Right renal cortex interstitium (tissue), 3 donors: ENCODE results near the gene ZFP64. TPM values are rescaled to one million over a fixed set of nuclear protein-coding genes. Genes with fewer than 3 reads are reported as not detected.
A peak's percentile ranks its signal among the peaks of the same experiment; 100 is the strongest.
"Not testable (repeated sequence)": the region's sequence is repeated elsewhere in the genome, so short reads cannot be mapped to it uniquely, and the experiment has no call there.

ENCODE experiments used
- DNase-seq, 3 donors: peaks; one replicate each; pipeline ENCODE4 v3.0.0-alpha.2; 2013; ENCODE audit warnings: low read depth in 3 of 3, low spot score in 2 of 3
- polyA plus RNA-seq, 3 donors: library from polyadenylated mRNA; unstranded; fragments of 120-200 nt; gene quantifications; one replicate each; pipeline ENCODE4 v1.2.1, GENCODE V29; 2013; ENCODE audit not compliant: insufficient read length in 3 of 3

The ZFP64 gene
- polyA plus RNA-seq: 10 to 100 TPM; 19.9 to 21.2 (median 21.1) TPM

DNA sequence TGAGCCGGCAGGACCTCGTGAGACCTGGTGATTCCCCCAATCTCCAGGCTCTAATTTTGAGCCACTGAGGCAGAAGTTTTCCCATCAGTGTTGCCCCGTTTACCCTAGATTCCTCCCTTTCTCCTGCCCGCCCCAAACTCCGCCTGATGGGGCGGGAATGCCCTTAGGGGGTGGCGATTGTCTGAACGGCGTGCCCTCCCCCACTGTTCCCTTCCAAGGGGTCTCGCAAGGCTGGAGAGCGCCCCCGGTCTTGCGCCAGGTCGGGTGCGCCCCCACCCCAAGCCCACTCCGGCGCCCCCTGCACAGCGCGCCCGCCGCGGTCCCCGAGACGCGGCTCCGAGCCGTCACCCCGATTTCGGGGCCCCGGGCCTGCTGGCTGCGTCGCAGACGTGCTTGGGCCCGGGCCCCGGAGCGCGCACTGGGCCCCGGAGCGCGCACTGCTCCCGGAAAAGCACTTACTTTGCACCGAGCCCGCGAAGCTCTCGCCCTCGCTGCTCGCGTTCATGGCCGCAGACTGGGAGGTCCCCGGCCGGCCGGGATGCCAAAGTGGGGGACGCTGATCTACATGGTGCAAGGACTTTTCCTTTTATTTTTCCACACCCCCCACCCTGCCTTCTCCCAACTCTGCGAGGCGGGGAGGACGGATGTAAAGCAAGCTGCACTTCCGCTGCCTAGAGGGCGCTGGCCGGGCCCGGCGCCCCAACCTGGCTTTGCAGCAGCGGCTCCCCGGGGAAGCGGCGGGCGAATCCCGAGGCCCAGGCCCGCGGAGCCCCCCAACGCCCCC lies at the start of gene ZFP64:
TSS of gene ZFP64 (minus strand) at position 648 of the 784 bp plus-strand sequence. CDS start at position 505, 143 bp downstream.
- peak; percentile 52 to 69 (median 63) for DNase-seq

DNA sequence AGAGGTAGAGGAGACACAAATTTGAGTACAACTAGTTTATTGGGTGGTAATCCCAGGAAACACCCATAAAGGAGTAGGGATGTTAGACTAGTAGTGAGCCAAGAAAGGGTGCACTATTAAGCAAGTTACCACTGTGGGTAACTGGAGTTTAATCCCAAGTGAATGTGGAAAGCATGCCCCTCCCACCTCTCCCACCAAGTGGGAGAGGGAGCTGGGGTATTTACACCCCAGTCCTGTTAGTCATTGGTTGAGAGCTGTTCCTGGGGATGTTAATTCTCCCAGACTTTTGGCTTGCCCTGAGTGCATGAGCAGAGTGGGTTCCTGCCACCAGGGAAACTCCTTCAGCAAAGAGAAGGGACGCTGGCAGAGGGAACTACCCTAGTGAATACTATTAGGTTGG lies 49.2 kb upstream of the ZFP64 start:
- DNase-seq: no peak

DNA sequence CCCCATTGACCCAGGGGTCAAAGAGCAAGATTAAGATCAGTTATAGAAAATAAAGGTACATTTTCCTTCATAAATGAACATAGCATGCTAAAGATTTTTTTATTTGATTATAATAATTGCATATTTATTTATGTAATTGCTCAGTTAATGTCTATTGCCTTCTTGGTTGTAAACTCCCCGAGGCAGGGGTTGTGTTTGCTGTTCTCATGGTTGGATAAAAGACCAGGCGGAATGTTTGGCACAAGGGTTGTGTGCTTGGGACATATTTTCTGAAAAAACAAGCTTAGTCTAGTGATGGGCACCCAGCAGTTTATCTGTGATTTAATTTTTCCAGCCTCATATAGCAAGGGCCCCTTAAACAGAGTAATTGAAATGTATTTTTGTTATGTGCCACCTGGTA lies 47.5 kb upstream of the ZFP64 start:
- no peak for DNase-seq

DNA sequence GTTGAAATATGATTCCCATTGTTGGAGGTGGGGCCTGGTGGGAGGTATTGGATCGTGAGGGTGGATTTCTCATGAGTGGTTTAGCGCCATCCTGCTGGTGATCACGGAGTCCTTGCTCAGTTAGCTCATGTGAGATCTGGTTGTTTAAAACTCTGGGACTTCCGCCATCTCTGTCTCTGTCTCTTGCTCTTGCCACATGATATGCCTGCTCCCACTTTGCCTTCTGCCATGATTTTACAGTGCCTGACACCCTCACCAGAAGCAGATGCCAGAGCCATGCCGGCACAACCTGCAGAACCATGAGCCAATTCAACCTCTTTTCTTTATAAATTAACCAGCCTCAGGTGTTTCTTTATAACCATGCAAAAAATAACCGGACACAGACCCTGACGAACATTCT lies 44.7 kb upstream of the ZFP64 start:
- DNase-seq: no peak

DNA sequence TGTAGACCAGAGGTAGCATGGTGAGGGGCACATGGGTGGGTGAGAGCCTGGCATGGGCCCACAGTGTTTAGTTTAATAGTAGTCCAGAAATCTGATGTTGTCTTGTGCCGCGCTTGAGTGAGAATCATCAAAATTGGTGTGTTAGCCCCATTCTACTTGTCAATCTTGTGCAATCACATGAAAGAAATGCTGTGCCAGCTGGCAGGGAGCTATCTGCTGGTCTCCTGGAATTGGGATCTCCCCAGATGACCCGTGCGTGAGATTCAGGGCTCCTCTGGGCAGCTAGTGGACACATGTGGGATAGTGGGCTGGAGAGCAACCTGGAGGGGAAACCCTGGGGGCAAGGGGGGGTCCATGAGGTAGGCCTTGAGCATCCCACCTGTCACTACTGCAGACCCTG lies 43.5 kb upstream of the ZFP64 start:
- DNase-seq: no peak

DNA sequence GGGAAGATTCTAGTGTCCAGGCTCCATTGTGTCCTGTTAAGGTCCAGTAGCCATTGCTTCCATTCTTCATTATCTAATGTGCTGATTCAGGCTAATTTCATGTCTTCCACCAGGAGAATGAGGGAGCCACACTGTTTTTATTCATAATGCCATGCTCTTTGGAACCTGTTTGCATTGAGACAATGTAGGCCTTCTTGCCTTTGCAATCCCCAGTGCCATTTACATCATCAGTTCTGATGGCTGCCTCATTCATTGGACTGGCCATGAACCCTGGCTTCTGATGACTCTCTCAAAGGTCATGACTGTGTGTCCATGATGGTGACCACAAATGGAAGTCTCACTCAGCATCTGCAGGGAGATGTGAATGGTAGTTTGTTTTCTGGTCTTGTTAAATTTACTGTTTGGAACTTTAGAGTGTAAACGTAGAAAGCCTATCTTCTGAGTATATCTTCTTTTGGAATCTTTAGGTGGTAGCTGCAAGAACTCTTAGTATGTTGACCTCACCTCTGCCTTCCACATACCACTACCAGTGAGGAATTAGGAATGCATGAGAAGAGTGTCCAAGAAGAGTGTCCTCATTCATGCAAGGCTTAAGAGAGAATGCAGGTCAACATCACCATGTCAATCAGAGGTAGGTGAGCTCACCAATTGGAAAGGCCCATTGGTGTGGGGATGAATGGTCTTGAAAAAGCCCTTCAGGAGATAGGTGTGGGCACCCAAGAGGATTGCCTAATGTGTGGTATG lies 42.9 kb upstream of the ZFP64 start:
- no peak for DNase-seq

DNA sequence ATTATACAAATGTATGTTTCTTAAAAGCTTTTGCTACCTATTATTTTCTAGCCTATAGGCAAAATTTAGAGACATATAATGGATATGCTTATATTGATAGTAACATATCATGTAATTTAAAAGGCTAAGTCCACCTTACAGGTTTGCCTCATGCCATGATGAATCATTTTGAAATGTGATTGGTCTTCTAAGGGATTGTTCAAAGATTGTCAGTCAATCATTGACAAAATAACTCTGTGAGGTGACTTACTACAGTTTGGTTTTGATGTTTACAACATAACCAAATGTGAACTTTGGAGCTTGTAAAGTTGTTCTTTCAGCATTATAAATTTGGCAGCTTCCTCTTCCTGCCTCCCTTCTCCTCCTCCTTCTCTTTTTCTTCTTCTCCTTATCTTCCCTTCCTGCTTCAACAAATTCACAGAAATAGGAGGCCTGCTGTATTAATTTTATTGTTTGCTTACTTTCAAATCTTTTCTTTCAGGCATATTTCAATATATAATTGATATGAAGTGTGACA lies 39.7 kb upstream of the ZFP64 start:
- DNase-seq: no peak

DNA sequence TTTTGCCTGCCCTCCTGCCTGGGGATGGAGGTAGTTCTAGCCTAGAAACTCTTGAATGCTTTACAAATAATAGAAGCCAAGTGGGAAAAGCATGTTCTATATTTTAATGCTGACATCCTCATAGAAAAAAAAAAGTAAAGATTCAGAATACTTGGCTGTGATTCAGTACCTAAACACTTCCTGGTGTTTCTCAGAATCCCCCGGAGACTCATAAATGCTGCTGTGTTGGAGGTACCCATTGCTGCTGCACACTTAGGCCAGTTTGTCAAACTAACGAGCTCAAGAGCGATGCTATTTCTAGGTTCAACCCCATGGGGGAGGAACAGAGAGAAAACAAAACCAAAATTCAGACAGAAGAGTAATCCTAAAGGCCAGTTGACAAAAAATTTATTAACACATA lies 38.8 kb upstream of the ZFP64 start:
- DNase-seq: no peak

DNA sequence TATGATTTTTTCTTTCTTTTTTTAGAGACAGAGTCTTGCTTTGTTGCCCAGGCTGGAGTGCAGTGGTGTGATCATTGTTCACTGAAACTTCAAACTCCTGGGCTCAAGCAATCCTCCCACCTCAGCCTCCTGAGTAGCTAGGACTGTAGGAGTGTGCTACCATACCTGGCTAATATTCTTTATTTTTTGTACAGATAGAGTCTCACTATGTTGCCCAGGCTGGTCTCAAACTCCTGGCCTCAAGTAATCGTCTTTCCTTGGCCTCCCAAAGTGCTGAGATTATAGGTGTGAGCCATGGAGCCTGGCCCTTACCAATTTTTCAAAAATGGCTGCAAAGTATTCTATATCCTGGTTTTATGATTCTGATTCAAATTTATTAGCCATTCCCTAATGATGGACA lies 37.8 kb upstream of the ZFP64 start:
- DNase-seq: not testable (repeated sequence)

DNA sequence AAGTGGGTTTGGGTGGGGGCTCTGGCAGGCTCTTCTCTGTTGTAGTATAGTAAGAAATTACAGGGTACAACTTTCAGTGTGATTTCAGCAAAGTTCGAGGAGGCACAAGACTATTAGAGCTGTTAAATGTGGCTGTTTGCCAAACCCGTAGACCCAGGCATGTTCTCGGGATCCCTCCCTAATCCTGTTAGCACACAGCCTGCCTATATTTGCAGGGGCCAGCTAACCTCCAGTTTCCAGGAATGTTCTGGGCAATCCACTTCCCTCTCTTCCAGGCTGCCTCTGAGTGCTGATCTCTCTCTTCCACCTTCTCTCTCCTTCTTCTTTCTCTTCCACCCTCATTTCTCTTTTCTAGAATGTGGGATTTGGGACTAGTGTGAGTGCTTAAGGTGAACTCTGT lies 34.8 kb upstream of the ZFP64 start:
- no peak for DNase-seq

DNA sequence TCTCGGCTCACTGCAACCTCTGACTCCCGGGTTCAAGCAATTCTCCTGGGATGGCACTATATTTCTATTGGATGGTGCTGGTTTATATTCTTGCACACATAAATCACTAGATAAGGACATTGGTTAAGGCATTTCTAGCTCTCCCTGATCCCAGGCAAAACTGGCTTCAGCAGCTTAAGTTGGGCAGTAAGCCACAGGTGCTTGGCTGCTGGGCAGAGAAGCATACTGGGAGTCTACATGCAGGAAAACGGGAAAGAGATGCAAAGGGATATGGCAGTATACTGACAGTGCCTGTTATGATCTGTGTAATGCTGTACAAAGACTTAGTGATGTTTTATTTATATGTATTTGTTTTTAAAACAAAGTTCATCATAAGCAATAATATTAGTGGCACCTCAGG lies 33.3 kb upstream of the ZFP64 start:
- DNase-seq: no peak

DNA sequence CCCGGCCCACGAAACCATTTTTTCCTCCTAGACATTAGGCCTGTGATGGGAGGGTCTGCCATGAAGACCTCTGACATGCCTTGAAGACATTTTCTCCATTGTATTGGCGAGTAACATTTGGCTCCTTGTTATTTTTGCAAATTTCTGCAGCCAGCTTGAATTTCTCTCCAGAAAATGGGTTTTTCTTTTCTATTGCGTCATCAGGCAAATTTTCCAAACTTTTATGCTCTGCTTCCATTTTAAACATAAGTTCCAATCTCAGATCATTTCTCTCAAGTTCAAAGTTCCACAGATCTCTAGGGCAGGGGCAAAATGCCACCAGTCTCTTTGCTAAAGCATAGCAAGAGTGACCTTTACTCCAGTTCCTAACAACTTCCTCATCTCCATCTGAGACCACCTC lies 29.8 kb upstream of the ZFP64 start:
- not testable (repeated sequence) for DNase-seq

DNA sequence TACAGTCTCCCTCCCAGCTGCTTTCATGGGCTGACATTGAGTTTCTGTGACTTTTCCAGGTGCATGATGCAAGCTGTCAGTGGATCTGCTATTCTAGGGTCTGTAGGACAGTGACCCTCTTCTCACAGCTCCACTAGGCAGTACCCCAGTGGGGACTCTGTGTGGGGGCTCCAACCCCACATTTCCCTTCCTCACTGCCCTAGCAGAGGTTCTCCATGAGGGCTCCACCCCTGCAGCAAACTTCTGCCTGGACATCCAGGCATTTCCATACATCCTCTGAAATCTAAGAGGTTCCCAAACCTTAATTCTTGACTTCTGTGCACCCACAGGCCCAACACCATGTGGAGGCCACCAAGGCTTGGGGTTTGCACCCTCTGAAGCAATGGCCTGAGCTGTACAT lies 29.3 kb upstream of the ZFP64 start:
- DNase-seq: not testable (repeated sequence)

DNA sequence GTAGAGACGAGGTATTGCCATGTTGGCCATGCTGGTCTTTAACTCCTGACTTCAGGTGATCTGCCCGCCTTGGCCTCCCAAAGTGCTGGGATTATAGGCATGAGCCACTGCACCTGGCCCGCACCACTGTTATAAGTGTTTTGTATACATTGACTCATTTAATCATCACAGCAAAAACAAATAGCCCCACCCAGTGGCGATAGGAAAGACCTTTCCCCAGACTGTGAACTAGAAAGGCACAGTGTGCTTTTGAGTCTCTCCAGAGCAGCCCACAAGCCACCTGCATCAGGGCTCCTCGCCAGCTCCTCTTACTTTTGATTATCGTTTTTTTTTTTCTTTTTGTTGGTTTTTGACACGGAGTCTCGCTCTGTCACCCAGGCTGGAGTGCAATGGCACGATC lies 27.9 kb upstream of the ZFP64 start:
- no peak for DNase-seq

DNA sequence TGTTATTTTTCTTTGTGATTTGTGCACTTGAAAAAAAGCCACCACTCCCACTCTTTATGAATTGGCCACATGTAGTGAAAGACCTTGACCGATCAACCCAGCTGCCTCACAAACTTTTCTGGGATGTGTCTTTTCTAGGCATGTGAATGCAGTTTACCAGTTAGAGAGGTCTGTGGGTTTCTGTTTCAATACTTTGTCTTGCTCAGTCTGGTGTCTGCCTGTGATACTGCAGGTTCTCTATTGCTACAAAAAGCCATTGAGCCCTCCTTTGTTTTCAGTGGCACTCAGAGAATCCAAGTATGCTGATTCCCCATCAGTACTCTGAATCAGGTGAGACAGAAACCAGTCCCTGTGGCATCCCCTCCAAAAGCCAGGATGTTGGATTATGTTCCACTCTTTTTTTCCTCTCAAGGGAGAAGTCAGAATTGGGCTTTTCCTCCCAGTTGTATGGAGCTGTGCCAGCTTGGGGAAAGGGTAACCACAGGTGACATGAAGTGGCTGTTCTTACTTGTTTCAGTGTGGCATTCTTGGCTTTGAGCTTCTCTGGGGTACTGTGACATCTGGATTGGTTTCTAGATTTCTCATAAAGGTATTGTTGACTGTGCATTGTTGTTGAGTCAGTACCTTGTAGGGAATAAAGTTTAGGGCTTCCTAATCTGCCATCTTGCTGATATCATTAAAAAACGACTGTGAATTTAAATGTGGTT lies 26.3 kb upstream of the ZFP64 start:
- no peak for DNase-seq

DNA sequence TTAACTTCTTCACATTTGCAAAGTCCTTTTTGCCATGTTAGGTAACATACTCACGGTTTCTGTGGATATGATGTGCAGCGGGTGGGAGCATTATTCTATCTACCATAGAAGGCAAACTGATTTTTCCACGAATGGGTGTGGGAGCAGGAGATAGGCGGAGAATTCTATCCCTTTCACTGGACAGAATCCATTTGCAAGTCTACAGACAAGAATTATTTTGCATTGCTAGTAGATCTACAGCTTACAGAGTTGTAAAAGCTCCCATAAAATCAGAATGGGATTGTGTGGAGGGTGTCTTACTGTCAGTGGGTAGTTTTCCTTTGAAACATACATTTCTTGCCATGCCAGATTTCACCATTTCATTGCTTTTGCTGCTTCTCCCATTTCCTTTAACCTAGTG lies 22.4 kb upstream of the ZFP64 start:
- no peak for DNase-seq

DNA sequence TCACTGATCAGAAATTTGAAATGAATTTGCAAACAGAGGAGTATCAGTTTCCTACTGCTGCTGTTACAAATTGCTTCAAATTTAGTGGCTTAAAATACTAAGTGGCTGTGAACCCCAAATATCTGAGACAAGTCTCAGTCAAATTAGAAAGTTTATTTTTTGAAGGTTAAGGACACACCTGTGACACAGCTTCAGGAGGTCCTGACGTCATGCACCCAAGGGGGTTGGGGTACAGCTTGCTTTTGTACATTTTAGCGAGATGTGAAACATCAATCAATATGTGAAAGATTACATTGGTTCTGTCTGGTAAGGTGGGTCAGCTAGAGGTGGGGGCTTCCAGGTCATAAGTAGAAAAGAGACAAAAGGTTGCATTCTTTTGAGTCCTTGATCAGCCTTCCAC lies 21.4 kb upstream of the ZFP64 start:
- DNase-seq: no peak

DNA sequence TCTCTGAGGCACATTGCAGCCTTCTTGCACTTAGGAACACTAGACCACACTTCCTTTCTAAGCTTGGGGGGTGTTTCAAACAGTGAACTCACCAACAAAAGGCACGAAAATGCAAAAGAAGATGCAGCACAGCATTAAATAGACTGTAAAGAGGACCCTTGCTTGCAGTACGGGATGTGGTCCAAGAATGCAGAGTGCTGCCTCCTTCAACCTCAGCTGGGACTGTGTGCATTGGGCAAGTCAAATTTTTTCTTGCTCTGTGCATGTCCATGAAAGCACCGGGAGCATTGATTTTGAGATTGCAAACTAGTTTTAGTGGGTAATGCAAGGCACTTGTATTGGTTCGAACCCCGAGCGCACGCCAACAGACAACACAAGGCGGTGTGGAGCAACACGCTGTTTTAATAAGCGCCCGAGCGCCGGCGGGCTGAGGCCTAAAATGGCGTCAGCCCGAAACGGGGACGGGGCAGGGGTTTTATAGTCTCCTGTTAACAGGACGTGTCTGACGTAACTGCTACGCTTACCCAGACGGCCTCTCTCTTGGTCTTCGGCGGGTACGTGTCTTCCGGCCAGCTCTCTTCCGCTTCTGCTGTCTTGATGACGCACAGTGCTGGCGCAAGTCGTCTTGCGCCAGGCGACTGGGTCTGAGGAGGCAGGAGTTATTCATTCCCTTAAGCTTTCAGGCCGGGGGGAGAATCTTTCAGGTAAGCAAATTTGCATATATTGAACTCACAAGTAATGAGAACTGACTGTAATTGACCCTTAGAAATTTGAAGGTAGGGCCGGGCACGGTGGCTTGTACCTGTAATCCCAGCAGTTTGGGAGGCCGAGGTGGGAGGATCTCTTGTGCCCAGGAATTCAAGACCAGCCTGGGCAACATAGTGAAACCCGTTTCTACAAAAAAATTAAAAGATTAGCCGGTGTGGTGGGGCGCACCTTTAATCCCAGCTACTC lies 18.7 kb upstream of the ZFP64 start:
- DNase-seq: no peak

DNA sequence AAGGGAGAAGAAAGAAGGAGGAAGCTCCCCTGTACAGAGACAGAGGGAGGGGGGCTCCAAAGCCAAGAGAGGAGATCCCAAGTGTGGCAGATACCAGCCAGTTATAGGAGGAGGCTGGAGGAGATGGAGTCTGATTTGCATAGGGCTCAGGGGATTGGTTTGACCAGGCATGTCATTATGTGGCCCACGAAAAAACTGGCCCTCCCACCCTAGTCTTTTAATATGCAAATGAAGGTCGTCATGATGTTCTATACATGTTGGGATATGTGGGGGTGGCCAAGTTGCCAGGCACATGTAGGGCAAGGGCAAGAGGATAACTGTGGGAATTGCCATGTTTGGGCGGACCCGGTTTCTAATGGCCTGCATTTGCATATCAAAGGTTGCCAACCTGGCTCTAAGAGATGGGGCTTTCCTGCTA lies 17.6 kb upstream of the ZFP64 start:
- DNase-seq: no peak
